Measurements from ENCODE around the gene HTT.
A peak's percentile ranks its signal among the peaks of the same experiment; 100 is the strongest.

- no peak for TF ChIP-seq CTCF (IDR thresholded peaks at IDR 0.05 in 8 of 11, conservative IDR thresholded peaks at IDR 0.05 in 3 of 11)
- TF ChIP-seq POLR2A (IDR thresholded peaks at IDR 0.05) = no peak
- peak in 1 of 3 donors; percentile 6 for TF ChIP-seq POLR2AphosphoS5 (IDR thresholded peaks at IDR 0.05)
Measured at GRCh38 chr4:3219761-3220475, 145.4 kb downstream of the HTT start.

All from spleen (tissue), 7 donors.